Prostate gland (tissue), 2 donors: ENCODE results near the gene JMJD4.

Experiments
- POLR2A ChIP-seq: fragments of 450-650 bp; IDR thresholded peaks from one replicate; pipeline ENCODE4 v1.6.1; 2016; ENCODE audit warnings: antibody characterized with exemption, mild to moderate bottlenecking
- TF ChIP-seq, protein P1 (sequence below), 4 experiments: fragments of 200-600 bp in 2 of 4; fragments of 450-650 bp in 2 of 4; sonication (generic) in 2 of 4; IDR thresholded peaks; 1 replicate in 3 of 4; 2 replicates in 1 of 4; pipeline ENCODE4 v1.5.1; 2016 to 2019; ENCODE audit warnings: antibody characterized with exemption in 4 of 4, mild to moderate bottlenecking in 2 of 4, moderate library complexity in 2 of 4

DNA sequence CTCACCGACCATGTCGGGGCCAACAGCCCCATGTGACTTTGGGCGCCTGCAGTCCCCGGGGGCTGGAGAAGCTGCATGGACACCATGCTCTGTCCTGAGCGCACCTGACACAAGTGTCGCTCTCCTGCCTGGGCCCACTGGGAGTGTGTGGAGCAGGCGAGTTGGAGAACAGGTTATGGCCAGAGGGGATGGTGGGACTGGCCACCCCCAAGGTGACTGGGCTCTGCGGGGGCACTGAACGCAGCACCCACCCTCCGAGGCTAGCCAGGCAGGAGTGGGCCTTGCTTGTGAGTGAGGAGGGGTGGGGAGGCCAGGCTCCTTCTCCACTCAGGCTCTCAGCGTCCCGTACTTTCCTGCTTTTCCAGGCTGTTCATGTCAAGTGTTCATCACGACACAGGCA is 35.7 kb upstream of the JMJD4 start:
- TF ChIP-seq, protein P1, sequence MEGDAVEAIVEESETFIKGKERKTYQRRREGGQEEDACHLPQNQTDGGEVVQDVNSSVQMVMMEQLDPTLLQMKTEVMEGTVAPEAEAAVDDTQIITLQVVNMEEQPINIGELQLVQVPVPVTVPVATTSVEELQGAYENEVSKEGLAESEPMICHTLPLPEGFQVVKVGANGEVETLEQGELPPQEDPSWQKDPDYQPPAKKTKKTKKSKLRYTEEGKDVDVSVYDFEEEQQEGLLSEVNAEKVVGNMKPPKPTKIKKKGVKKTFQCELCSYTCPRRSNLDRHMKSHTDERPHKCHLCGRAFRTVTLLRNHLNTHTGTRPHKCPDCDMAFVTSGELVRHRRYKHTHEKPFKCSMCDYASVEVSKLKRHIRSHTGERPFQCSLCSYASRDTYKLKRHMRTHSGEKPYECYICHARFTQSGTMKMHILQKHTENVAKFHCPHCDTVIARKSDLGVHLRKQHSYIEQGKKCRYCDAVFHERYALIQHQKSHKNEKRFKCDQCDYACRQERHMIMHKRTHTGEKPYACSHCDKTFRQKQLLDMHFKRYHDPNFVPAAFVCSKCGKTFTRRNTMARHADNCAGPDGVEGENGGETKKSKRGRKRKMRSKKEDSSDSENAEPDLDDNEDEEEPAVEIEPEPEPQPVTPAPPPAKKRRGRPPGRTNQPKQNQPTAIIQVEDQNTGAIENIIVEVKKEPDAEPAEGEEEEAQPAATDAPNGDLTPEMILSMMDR (IDR thresholded peaks at IDR 0.05): no peak
- no peak for TF ChIP-seq POLR2A
